ENCODE measurements around the gene TNFSF12.
"Not testable (repeated sequence)": the region's sequence is repeated elsewhere in the genome, so short reads cannot be mapped to it uniquely, and the experiment has no call there.

Gene TNFSF12

DNA sequence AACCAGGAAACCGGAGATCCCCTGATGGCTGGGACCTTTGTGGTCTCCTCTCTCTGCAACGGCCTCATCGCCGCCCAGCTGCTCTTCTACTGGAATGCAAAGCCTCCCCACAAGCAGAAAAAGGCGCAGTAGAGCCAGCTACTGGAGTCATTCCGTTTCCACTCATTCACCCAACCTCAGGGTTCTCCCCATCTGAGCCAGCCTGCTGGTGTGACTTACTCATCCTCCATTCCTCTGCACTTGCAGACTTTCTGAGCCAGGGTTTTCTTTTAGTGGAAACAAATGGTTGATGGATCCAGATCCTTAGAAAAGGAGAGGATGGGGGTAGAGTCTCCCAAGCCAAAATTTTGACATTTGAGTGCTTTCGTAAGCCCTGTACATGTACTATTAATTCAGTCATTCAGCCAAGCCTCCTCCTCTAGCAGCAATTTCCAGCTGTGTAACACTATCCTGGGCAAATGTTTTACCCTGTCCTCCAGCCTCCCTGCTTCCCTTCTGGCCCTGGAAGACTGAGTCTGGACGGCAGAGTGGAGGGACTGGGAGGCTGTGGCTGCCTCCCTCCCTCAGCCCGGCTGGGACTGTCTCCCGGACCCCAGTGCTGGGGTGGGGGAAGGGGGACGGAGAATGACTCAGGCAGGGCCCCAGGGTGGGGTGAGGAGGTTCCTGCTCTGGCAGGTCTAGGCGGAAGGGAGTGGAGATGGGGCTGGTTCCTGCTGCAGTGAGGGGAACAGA lies 38.7 kb downstream of the TNFSF12 start:
- DNase-seq (ENCODE audit: low read depth) = no peak

DNA sequence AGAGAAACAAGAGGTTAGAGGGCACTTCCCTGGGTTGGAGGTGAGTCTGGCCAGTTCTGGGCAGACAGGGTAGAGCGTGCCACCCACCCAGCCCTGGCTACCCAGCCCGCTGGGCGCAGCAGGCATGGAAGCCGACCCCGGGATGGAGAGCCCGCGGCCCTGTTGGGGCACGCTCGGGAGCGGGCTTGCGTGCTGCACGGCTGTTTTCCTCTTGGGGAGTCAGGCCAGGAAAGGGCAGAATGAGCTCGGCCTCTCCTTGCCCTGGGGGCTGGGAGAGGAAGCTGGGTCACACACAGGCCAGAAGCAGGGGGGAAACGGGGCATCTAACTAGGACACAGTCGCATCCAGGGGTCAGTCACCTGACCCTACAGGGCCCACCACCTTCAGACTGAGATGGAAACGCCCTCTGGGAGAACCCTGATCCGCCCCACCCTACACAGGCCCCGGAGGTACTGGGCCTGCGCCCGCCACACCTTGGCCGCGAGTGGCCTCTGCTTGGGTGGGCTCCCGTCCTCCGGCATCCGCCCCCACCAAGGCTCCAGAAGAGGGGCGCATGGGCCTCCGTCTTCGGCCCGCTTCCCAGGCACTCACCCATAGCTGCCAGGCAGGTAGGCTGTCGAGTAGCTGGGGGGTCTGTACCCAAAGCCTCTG lies 39.8 kb downstream of the TNFSF12 start:
- DNase-seq (ENCODE audit: low read depth) = no peak

GRCh38 chr17:7589204-7589868 lies 40.5 kb downstream of the TNFSF12 start:
- no peak for DNase-seq (ENCODE audit: low read depth)

DNA sequence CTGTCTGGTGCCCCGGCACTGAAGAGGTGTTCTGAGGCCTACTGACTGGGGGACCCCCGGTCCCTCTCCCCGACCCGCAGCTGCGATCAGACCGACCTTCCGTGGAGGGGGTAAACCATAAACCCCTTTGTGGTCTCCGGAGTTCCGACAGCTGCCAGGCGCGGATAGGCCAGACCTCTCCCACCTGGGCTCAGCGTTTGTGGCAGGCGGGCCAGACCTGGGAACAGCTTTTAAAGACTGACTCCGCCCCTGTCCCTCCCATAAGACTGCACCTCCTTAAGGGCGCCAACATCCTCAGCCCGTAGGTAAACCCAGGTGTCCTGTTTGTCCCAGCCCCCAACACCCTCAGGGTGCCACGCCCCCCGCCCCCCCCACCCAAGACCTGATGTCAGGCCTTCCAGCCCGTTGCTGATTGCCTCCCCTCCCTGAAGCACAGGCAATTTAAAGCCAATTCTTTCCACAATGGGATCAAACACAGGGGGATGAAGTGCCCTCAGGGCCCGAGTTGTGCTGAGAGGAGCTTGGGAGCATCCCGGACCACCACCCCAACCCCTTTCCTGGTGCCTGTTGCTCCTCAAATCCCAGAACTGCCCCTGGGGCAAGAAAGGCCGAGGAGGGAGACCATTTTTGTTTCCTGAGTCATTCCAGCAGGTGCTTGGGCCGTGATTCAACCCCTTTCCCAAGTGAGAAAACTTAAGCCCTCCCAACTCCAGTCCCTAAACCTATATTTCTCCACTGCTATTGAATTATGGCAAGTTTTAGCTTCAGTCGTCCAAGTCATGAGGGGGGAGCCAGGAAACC lies 41.2 kb downstream of the TNFSF12 start, which contains the start of gene SOX15:
Gene SOX15 (minus strand): TSS at position 204 of the 801 bp plus-strand sequence. CDS start 418 bp downstream, outside the sequence.
- no peak for DNase-seq (ENCODE audit: low read depth)

DNA sequence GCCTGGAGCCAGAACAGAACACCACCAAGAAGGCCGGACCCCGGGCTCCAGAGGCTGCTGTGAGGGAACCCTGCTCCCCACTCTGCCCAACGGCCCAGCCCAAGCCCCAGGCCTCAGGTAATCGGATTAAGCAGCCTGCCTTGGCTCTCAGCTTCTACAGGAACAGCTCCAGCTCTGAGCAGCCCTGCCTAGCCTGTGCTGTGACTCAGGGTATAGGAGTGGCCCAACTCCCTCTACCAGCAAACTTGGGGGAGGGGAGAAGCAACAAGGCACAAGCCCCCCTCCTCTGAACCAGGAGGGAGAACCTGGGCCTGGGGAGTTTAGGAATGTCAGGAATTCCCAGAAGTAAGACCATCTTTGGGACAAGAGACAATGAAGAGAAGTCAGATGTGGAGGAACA lies 41.9 kb downstream of the TNFSF12 start:
- no peak for DNase-seq (ENCODE audit: low read depth)

GRCh38 chr17:7591596-7591995 lies 42.7 kb downstream of the TNFSF12 start:
- DNase-seq (ENCODE audit: low read depth) = no peak

- no peak for DNase-seq (ENCODE audit: low read depth)
Measured at GRCh38 chr17:7592422-7593021, 43.7 kb downstream of the TNFSF12 start.

DNA sequence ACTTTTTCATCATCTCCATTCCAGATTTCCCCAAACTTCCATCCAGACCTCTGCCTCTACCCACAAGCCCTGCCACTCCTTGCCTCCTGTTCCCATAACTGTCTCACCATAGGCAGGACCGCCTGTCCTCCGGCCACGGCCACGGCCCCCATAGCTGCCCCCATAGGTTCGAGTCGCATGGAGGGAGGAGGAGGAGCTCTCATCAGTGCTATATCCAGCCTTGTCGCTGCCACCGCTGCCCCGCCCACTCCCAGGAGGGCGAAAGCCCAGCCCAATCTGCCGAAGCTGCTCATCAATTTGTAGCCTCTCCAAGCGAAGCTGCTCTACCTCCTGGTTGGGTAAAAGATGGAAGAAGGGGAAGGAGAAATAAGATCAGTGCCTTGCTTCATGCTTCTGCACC lies 44.4 kb downstream of the TNFSF12 start:
- DNase-seq (ENCODE audit: low read depth) = no peak

DNA sequence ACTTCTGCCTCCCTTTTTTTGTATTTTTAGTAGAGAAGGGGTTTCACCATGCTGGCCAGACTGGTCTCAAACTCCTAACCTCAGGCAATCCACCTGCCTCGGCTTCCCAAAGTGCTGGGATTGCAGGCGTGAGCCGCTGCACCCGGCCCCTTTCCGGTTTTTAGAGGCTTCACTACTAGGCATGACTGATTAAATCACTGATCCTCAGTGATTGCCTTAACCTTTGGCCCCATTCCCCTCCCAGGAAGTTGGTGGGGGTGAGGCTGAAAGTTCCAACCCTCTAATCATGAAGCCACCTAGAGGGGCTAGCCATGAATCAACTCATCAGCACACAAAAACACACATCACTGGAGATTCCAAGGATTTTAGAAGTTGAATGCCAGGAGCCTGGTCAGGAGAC lies 48.7 kb downstream of the TNFSF12 start:
- not testable (repeated sequence) for DNase-seq (ENCODE audit: low read depth)

DNA sequence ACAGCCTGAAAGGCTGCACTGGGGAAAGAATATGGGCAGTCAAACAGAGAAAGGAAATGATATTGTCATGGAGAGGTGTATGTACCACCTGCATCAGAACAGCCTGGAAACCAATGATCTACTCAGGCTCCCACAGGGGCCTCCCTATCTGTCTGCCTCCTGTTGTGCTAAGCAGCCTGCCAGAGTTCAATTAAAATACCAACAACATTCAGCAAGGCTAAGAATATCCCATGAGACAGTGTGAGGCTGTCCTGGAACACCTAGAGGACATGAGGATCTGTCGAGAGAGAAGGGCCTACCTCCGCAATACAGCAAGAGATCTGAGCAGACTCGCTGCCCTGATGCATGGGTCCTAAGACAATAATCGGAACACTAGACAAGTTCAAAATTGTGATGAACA lies 57.4 kb downstream of the TNFSF12 start:
- DNase-seq (ENCODE audit: low read depth) = no peak

Data from CMK (cell line).